ENCODE results near the gene NUDT9. TPM values are rescaled to one million over a fixed set of nuclear protein-coding genes. Genes with fewer than 3 reads are reported as not detected.
"Not testable (repeated sequence)": the region's sequence is repeated elsewhere in the genome, so short reads cannot be mapped to it uniquely, and the experiment has no call there.

The NUDT9 gene
- total RNA-seq, 4 donors from 2014 or later, result 20.4 to 38.2 (median 28.4) TPM

DNA sequence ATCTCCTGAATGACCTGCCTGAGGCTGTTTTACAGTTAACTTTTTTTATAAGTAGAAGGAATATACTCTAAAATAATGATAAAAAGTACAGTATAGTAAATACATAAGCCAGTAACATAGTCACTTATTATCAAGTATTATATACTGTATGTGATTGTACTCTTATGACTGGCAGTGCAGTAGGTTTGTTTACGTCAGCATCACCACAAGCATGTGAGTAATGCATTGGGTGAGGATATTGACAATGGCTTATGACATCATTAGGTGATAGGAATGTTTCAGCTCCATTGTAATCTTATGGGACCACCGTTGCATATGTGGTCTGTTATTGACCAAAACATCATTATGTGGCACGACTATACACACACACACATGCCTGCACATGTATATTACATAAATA, 20.5 kb downstream of the NUDT9 start:
- intact Hi-C loops (cut with DNase I), result no loop called here
- peaks cover 13 to 14% of the 10 kb centered on the region in 2 donors for H3K36me3 ChIP-seq
- TF ChIP-seq POLR2A (IDR thresholded peaks at IDR 0.05), result no peak
- TF ChIP-seq, protein P1, sequence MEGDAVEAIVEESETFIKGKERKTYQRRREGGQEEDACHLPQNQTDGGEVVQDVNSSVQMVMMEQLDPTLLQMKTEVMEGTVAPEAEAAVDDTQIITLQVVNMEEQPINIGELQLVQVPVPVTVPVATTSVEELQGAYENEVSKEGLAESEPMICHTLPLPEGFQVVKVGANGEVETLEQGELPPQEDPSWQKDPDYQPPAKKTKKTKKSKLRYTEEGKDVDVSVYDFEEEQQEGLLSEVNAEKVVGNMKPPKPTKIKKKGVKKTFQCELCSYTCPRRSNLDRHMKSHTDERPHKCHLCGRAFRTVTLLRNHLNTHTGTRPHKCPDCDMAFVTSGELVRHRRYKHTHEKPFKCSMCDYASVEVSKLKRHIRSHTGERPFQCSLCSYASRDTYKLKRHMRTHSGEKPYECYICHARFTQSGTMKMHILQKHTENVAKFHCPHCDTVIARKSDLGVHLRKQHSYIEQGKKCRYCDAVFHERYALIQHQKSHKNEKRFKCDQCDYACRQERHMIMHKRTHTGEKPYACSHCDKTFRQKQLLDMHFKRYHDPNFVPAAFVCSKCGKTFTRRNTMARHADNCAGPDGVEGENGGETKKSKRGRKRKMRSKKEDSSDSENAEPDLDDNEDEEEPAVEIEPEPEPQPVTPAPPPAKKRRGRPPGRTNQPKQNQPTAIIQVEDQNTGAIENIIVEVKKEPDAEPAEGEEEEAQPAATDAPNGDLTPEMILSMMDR (IDR thresholded peaks at IDR 0.05), result no peak

DNA sequence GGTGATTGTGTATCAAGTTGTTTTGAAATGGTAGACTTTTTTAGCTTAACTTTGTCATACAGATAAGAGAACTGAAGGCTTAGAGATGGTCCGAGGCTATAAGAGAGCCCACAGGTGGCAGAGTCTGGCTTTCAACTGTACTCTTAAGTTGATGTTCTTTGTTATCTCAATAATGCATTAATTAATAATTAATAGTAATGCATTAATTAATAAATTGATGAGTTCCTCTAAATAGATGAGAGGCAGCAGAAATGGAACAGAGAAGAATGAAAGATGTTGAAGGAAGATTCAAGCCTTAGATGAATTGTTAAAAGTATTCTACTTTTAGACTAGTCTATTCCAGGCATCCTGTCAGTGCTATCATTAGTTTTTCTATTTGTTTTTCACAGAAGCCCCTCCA, 22.4 kb downstream of the NUDT9 start:
- intact Hi-C loops (cut with DNase I), result no loop called here
- DNase-seq, result no peak
- H3K9me3 ChIP-seq, result no peaks in the 10 kb centered on the region
- no peak overlapping the region for H3K4me3 ChIP-seq (replicated peaks in 1 of 3)
- 96 to 100% methylated on average over 1 of the region's 1 CpG for WGBS, 2 donors
- H3K36me3 ChIP-seq, result peaks cover 10 to 13% of the 10 kb centered on the region in 2 donors
- TF ChIP-seq POLR2A (IDR thresholded peaks at IDR 0.05), result no peak
- TF ChIP-seq, protein P1 (IDR thresholded peaks at IDR 0.05), result no peak
- no peaks in the 10 kb centered on the region for H3K27me3 ChIP-seq
- H3K4me1 ChIP-seq, result no peaks in the 10 kb centered on the region
- no peak overlapping the region for H3K27ac ChIP-seq

More for the DNA sequence above, 20.5 kb downstream of the NUDT9 start:
- Histone ChIP-seq H3K27me3 (no peaks in the 10 kb centered on the region), H3K9me3 (no peaks in the 10 kb centered on the region), H3K27ac (no peak overlapping the region), H3K4me1 (no peaks in the 10 kb centered on the region), H3K4me3 (replicated peaks in 1 of 3) (no peak overlapping the region)
- no peak for DNase-seq
- 92 to 94% methylated on average over 3 of the region's 3 CpGs for WGBS, 2 donors

DNA sequence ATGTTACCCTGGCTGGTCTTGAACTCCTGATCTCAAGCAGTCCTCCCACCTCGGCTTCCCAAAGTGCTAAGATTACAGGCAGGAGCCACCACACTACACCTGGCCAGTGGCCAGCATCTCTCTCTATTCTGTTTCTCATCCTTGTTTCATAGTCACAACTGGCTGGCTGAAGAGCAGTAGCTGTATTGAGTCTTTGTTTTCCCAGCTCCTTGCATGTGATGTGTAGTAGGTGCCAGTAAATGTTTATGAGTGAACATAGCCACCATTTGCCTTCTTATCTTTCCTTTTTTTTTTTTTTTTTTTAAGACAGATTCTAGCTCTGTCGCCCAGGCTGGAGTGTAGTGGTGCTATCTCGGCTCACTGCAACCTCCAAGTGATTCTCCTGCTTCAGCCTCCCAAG, 23.6 kb downstream of the NUDT9 start:
- H3K9me3 ChIP-seq, result no peaks in the 10 kb centered on the region
- H3K27me3 ChIP-seq, result no peaks in the 10 kb centered on the region
- H3K27ac ChIP-seq, result no peak overlapping the region
- WGBS, 2 donors, result 81 to 82% methylated on average over 3 of the region's 3 CpGs
- no peak for TF ChIP-seq POLR2A (IDR thresholded peaks at IDR 0.05)
- TF ChIP-seq, protein P1 (IDR thresholded peaks at IDR 0.05), result no peak
- intact Hi-C loops (cut with DNase I), result no loop called here
- no peak for DNase-seq
- H3K4me1 ChIP-seq, result no peaks in the 10 kb centered on the region
- peaks cover 10 to 13% of the 10 kb centered on the region in 2 donors for H3K36me3 ChIP-seq
- H3K4me3 ChIP-seq (replicated peaks in 1 of 3), result no peak overlapping the region

DNA sequence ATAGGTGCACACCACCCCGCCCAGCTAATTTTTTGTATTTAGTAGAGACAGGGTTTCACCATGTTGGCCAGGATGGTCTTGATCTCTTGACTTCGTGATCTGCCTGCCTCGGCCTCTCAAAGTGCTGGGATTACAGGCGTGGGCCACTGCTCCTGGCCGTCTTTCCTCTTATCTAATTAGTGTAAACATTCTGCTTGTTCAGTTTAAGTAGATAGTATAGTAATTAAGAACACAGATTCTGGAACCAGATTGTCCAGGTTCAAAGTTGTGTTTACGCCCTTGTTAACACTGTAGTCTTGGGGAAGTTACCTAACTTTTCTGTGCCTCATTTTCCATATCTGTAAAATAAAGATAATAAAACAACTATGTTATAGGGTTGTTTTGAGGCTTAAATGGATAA, 24.0 kb downstream of the NUDT9 start:
- H3K27me3 ChIP-seq; DNase-seq; H3K4me3 ChIP-seq (replicated peaks in 1 of 3); H3K4me1 ChIP-seq; H3K27ac ChIP-seq; H3K9me3 ChIP-seq; intact Hi-C loops (cut with DNase I): not testable (repeated sequence)
- WGBS, 2 donors, result 92 to 95% methylated on average over 6 of the region's 6 CpGs
- peaks cover 11 to 13% of the 10 kb centered on the region in 2 donors for H3K36me3 ChIP-seq

DNA sequence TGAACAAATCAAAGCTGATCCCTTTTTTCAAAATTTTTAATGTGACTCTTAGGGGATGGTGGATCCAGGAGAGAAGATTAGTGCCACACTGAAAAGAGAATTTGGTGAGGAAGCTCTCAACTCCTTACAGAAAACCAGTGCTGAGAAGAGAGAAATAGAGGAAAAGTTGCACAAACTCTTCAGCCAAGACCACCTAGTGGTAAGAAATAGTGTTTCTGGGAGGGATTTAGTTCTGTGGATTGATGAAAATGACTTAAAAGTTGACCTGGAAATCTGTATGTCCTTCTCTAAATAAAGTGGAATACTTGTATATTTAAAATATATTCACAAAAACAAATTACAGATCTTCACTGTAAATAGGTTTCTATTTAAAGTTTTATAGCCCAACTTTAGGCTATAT, 29.2 kb downstream of the NUDT9 start:
- H3K9me3 ChIP-seq, result no peaks in the 10 kb centered on the region
- no peaks in the 10 kb centered on the region for H3K4me1 ChIP-seq
- H3K27me3 ChIP-seq, result no peaks in the 10 kb centered on the region
- intact Hi-C loops (cut with DNase I), result no loop called here
- no peak overlapping the region for H3K4me3 ChIP-seq (replicated peaks in 1 of 3)
- peaks cover 3 to 15% of the 10 kb centered on the region in 2 donors for H3K36me3 ChIP-seq
- TF ChIP-seq, protein P1 (IDR thresholded peaks at IDR 0.05), result no peak
- no peak for TF ChIP-seq POLR2A (IDR thresholded peaks at IDR 0.05)
- H3K27ac ChIP-seq, result no peak overlapping the region
- no peak for DNase-seq

DNA sequence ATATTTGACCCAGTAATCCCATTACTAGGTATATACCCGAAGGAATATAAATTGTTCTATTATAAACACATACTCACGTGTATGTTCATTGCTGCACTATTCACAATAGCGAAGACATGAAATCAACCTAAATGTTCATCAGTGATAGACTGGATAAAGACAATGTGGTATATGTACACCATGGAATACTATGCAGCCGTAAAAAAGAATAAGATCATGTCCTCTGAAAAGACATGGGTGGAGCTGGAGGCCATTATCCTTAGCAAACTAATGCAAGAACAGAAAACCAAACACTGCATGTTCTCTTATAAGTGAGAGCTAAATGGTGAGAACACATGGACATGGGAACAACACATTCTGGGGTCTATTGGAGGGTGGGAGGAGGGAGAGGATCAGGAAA, 36.5 kb downstream of the NUDT9 start:
- intact Hi-C loops (cut with DNase I), result no loop called here
- 98% methylated on average over 4 of the region's 4 CpGs for WGBS, 2 donors
- TF ChIP-seq, protein P1 (IDR thresholded peaks at IDR 0.05), result no peak
- no peak for TF ChIP-seq POLR2A (IDR thresholded peaks at IDR 0.05)
- H3K4me3 ChIP-seq (replicated peaks in 1 of 3), result no peak overlapping the region
- DNase-seq, result no peak
- H3K36me3 ChIP-seq, result peaks cover 0 to 17% of the 10 kb centered on the region in 2 donors
- H3K4me1 ChIP-seq, result no peaks in the 10 kb centered on the region
- H3K9me3 ChIP-seq, result no peaks in the 10 kb centered on the region
- no peak overlapping the region for H3K27ac ChIP-seq
- H3K27me3 ChIP-seq, result no peaks in the 10 kb centered on the region

All from thyroid gland (tissue), 4 donors.